HepG2 (cell line): ENCODE data around the gene FAF1. TPM values are rescaled to one million over a fixed set of nuclear protein-coding genes. Genes with fewer than 3 reads are reported as not detected.

Source experiments
- ADNP ChIP-seq: sonication (generic); formaldehyde crosslinking; IDR thresholded peaks from 2 replicates; pipeline ENCODE4 v1.4.0; 2020; ENCODE audit warnings: missing genetic modification reagents
- ASH2L ChIP-seq: fragments of 300-600, 200-600 bp; sonication (generic); IDR thresholded peaks from 2 replicates; pipeline ENCODE4 v1.7.0; 2017; ENCODE audit warnings: low read depth, mild to moderate bottlenecking, moderate library complexity, mixed read lengths, low read length; ENCODE audit not compliant: insufficient read length
- ATF2 ChIP-seq: sonication (generic); formaldehyde crosslinking; IDR thresholded peaks from 2 replicates; pipeline ENCODE4 v1.4.0; 2020; ENCODE audit warnings: missing genetic modification reagents
- DPF2 ChIP-seq: sonication (generic); formaldehyde crosslinking; IDR thresholded peaks from 2 replicates; pipeline ENCODE4 v1.4.0; 2020; ENCODE audit warnings: mild to moderate bottlenecking, low read depth, missing genetic modification reagents, borderline replicate concordance
- FOXA3 ChIP-seq: IDR thresholded peaks from 2 replicates; pipeline ENCODE4 v1.6.1; 2016; ENCODE audit warnings: missing genetic modification reagents, missing compliant biosample characterization
- GATAD2A ChIP-seq: IDR thresholded peaks from 2 replicates; pipeline ENCODE4 v1.6.1; 2016
- GFI1 ChIP-seq: sonication (generic); formaldehyde crosslinking; IDR thresholded peaks from 2 replicates; pipeline ENCODE4 v1.5.0; 2020; ENCODE audit warnings: missing genetic modification reagents, mild to moderate bottlenecking, borderline replicate concordance
- HDAC2 ChIP-seq: sonication (generic); formaldehyde crosslinking; IDR thresholded peaks from 2 replicates; pipeline ENCODE4 v1.4.0; 2020; ENCODE audit warnings: missing genetic modification reagents
- HMG20A ChIP-seq: IDR thresholded peaks from 2 replicates; pipeline ENCODE4 v1.6.1; 2016; ENCODE audit warnings: borderline replicate concordance
- IRX3 ChIP-seq: sonication (generic); formaldehyde crosslinking; IDR thresholded peaks from 2 replicates; pipeline ENCODE4 v1.8.1; 2023; ENCODE audit warnings: mild to moderate bottlenecking, low read depth, missing genetic modification reagents, borderline replicate concordance
- KDM6A ChIP-seq: IDR thresholded peaks from 2 replicates; pipeline ENCODE4 v1.6.1; 2016; ENCODE audit warnings: low read depth
- MEF2D ChIP-seq: sonication (generic); formaldehyde crosslinking; IDR thresholded peaks from 2 replicates; pipeline ENCODE4 v1.5.1; 2020; ENCODE audit warnings: mild to moderate bottlenecking, missing genetic modification reagents
- NR2F6 ChIP-seq, 2 experiments: IDR thresholded peaks; 2 replicates each; pipeline ENCODE4 v1.6.1; 2016; ENCODE audit warnings: antibody characterized with exemption in 1 of 2, mild to moderate bottlenecking in 1 of 2
- PITX1 ChIP-seq: sonication (generic); formaldehyde crosslinking; IDR thresholded peaks from 2 replicates; pipeline ENCODE4 v1.5.1; 2020; ENCODE audit warnings: mild to moderate bottlenecking, missing genetic modification reagents
- SALL2 ChIP-seq: sonication (generic); formaldehyde crosslinking; IDR thresholded peaks from 2 replicates; pipeline ENCODE4 v1.8.1; 2023; ENCODE audit warnings: mild to moderate bottlenecking, missing genetic modification reagents, inconsistent platforms
- SKI ChIP-seq: fragments of 450-650 bp; IDR thresholded peaks from one replicate; pipeline ENCODE4 v1.6.1; 2018; ENCODE audit warnings: mild to moderate bottlenecking; ENCODE audit not compliant: partially characterized antibody
- TARDBP ChIP-seq: sonication (generic); formaldehyde crosslinking; IDR thresholded peaks from 2 replicates; pipeline ENCODE4 v1.8.0; 2022; ENCODE audit warnings: mild to moderate bottlenecking, missing genetic modification reagents
- TCF7 ChIP-seq: sonication (generic); IDR thresholded peaks from 2 replicates; pipeline ENCODE4 v1.6.1; 2016; ENCODE audit warnings: antibody characterized with exemption, low read depth
- TMF1 ChIP-seq: sonication (generic); formaldehyde crosslinking; IDR thresholded peaks from 2 replicates; pipeline ENCODE4 v1.8.1; 2022; ENCODE audit warnings: low read depth, missing genetic modification reagents
- ZNF12 ChIP-seq: sonication (generic); formaldehyde crosslinking; IDR thresholded peaks from 2 replicates; pipeline ENCODE4 v1.5.0; 2020; ENCODE audit warnings: missing genetic modification reagents
- ZNF446 ChIP-seq: sonication (generic); formaldehyde crosslinking; IDR thresholded peaks from 2 replicates; pipeline ENCODE4 v1.5.0; 2020; ENCODE audit warnings: mild to moderate bottlenecking, missing genetic modification reagents
- ZNF549 ChIP-seq: sonication (generic); formaldehyde crosslinking; IDR thresholded peaks from 2 replicates; pipeline ENCODE4 v1.5.0; 2020; ENCODE audit warnings: missing genetic modification reagents
- polyA plus RNA-seq, 8 experiments: library from polyadenylated mRNA; depleted of rRNA in 3 of 8; stranded (reverse) in 7 of 8; unstranded in 1 of 8; fragments of >200 nt; fragmentation: Illumina TruSeq in 4 of 8; extraction: Trizol in 4 of 8; gene quantifications; 2 replicates each; pipeline versions ENCODE4 v1.2.1 to v1.2.3, GENCODE V29; 2011 to 2016; ENCODE audit warnings: low read depth in 4 of 8, missing spikeins in 1 of 8, mixed read lengths in 1 of 8; ENCODE audit not compliant: insufficient read depth in 1 of 8
- total RNA-seq, 5 experiments: library from RNA; depleted of rRNA; stranded (reverse); fragments of >200 nt; fragmentation: Illumina TruSeq; extraction: Trizol; gene quantifications; 2 replicates each; pipeline ENCODE4 v1.2.3, GENCODE V29; 2016; ENCODE audit warnings: low read depth in 1 of 5
- TF ChIP-seq, protein P1 (sequence below): sonication (generic); formaldehyde crosslinking; IDR thresholded peaks from 2 replicates; pipeline ENCODE4 v1.4.0; 2020; ENCODE audit warnings: mild to moderate bottlenecking, missing genetic modification reagents, borderline replicate concordance

Gene FAF1
- total and polyA plus RNA-seq, 2 of the 13 experiments (the other 11 are each of a cell fraction or from before 2014, with no cell fraction given): 19.4 to 63.3 TPM

DNA sequence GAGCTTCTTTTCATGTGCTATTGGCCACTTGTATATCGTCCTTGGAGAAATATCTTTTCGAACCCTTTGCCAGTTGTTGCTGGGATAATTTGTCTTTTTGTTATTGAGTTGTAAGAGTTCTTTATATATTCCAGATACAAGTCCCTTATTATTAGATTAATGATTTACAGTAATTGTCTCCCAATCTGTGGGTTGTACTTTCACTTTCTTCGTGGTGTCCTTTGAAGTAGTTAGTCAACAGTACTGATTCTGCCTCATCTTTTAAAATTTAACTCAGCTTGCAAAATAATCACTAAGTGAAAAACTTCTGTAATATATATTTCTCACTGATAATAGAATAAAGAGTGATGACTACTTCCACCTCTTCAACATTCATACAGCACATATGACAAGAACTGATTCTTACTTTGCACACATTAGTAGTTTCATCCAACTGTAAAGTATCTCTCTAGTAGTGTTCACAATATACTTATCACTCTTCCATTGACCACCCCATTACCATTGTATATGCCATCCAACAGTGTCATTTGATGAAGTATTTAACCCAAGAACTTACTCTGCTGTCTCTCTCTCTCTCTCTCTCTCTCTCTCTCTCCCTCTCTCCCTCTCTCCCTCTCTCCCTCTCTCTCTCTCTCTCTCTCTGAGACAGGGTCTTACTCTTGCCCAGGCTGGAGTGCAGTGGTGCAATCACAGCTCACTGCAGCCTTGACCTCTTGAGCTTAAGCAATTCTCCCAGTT is 432.6 kb downstream of the FAF1 start (continued):
- TF ChIP-seq ASH2L (peak; percentile 66), DPF2 (CRISPR knock-in tag) (peak; percentile 90), IRX3 (CRISPR knock-in tag) (no peak), FOXA3 (peak; percentile 46; the same call in 1 of the 2 replicates), KDM6A (CRISPR knock-in tag) (peak; percentile 38; the same call in 1 of the 2 replicates), TCF7 (peak; percentile 63; the same call in 1 of the 2 replicates), NR2F6 (IDR thresholded peaks at IDR 0.05) (peak; percentile 91), NR2F6 (CRISPR knock-in tag; IDR thresholded peaks at IDR 0.05) (peak; percentile 96), TARDBP (CRISPR knock-in tag) (peak; percentile 77; the same call in 1 of the 2 replicates), MEF2D (peak; percentile 34; the same call in 1 of the 2 replicates), ZNF549 (CRISPR knock-in tag) (no peak), GFI1 (peak; percentile 93), SALL2 (CRISPR knock-in tag) (peak; percentile 68; the same call in 1 of the 2 replicates), ADNP (CRISPR knock-in tag) (peak; percentile 68; the same call in 1 of the 2 replicates), PITX1 (peak; percentile 76), ZNF446 (CRISPR knock-in tag) (no peak), TMF1 (CRISPR knock-in tag) (no peak), GATAD2A (CRISPR knock-in tag) (peak; percentile 86), ATF2 (CRISPR knock-in tag) (0 out of 2 replicates have a peak, but pooled peaks have one; percentile 24), HDAC2 (CRISPR knock-in tag) (peak; percentile 65; the same call in 1 of the 2 replicates), SKI (peak; percentile 12), ZNF12 (CRISPR knock-in tag) (0 out of 2 replicates have a peak, but pooled peaks have one; percentile 36), HMG20A (peak; percentile 60; the same call in 1 of the 2 replicates)
- TF ChIP-seq, protein P1, sequence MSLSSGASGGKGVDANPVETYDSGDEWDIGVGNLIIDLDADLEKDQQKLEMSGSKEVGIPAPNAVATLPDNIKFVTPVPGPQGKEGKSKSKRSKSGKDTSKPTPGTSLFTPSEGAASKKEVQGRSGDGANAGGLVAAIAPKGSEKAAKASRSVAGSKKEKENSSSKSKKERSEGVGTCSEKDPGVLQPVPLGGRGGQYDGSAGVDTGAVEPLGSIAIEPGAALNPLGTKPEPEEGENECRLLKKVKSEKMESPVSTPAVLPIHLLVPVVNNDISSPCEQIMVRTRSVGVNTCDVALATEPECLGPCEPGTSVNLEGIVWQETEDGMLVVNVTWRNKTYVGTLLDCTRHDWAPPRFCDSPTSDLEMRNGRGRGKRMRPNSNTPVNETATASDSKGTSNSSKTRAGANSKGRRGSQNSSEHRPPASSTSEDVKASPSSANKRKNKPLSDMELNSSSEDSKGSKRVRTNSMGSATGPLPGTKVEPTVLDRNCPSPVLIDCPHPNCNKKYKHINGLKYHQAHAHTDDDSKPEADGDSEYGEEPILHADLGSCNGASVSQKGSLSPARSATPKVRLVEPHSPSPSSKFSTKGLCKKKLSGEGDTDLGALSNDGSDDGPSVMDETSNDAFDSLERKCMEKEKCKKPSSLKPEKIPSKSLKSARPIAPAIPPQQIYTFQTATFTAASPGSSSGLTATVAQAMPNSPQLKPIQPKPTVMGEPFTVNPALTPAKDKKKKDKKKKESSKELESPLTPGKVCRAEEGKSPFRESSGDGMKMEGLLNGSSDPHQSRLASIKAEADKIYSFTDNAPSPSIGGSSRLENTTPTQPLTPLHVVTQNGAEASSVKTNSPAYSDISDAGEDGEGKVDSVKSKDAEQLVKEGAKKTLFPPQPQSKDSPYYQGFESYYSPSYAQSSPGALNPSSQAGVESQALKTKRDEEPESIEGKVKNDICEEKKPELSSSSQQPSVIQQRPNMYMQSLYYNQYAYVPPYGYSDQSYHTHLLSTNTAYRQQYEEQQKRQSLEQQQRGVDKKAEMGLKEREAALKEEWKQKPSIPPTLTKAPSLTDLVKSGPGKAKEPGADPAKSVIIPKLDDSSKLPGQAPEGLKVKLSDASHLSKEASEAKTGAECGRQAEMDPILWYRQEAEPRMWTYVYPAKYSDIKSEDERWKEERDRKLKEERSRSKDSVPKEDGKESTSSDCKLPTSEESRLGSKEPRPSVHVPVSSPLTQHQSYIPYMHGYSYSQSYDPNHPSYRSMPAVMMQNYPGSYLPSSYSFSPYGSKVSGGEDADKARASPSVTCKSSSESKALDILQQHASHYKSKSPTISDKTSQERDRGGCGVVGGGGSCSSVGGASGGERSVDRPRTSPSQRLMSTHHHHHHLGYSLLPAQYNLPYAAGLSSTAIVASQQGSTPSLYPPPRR: peak; percentile 51; the same call in 1 of the 2 replicates
